ENCODE measurements around the gene HMBS.

Gene HMBS

DNA sequence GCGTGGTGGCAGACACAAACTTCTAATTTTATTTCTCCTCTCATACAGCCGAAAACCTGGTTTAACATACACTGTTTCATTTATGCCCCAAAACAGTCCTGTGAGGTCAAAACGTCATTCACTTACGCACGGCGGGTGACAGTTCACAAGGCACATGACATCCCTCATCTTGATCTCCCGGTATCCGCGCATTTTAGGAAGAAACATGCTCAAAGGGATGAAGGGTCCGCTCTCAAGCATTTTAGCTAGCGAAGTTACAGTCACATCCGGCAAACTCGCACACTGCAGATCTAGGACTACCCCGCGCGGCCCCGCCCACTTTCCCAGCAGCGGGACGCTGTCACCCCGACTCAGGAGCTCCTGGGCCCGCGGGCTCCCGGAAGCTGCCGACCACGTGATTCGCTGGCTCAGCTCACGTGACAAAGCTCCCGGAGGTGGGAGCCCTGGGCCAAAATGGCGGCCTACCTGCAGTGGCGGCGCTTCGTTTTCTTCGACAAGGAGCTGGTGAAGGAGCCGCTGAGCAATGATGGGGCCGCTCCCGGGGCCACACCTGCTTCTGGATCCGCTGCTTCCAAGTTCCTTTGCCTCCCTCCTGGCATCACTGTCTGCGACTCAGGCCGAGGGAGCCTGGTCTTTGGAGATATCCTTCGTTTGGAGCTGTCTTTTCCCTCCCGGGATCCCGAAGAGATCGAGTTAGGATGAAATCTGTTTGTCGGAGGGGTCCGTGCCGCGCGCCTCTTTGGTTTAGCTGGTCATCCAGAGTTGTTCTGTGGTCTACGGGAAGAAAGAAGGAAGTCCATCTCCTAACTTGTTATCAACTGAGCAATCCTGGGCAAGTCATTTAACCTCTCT, 17.1 kb upstream of the HMBS start, which contains the start of gene VPS11:
TSS of gene VPS11 (plus strand) at position 448 of the 852 bp plus-strand sequence. CDS start at position 454, 6 bp downstream.
- peak; percentile 18 to 98 (median 92) for DNase-seq

DNA sequence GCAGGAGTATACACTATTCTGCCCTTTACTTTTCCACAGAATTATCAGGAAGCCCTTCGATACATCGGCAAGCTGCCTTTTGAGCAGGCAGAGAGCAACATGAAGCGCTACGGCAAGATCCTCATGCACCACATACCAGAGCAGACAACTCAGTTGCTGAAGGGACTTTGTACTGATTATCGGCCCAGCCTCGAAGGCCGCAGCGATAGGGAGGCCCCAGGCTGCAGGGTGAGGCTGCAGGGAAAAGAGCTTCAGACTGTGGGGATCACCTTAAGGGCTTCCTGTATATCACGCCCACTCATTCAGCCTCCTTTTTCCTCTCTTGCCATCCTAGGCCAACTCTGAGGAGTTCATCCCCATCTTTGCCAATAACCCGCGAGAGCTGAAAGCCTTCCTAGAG, 6.8 kb upstream of the HMBS start:
- no peak for DNase-seq

- no peak for DNase-seq
Measured at GRCh38 chr11:119078675-119079420, 5.8 kb upstream of the HMBS start.

DNA sequence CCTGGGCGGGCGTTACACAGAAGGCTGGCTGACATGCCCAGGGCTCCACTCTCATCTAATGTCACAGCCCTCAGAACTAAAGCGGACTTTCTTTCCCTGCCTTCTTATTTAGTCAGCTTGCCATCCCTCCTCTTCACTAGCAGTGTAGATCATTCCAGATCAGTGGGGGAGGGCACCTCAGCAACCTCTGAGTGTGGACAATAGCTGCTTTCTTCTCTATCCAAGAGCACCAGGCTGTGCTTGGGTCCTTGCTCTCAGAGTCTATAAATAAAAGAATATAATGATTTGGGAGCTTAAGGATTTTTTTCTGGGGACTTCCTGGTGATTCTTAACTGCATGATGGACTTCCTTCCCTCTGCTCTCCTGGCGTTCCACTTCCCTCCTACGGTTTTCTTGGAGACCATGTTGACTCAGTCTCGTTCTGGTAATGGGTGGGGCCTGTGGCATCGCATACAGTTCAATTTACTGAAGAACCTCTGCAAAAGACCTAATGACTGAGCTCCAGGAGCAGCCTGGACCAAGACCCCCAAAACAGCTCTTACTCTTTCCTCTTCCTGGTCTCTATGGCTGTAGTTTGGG, 2.9 kb upstream of the HMBS start:
- peak in 40 of 56 donors; percentile 7 to 73 (median 49) for DNase-seq

GRCh38 chr11:119085437-119085847, 761 bp downstream of the HMBS start:
- peak in 2 of 56 donors; percentile 37 to 54 for DNase-seq

DNA sequence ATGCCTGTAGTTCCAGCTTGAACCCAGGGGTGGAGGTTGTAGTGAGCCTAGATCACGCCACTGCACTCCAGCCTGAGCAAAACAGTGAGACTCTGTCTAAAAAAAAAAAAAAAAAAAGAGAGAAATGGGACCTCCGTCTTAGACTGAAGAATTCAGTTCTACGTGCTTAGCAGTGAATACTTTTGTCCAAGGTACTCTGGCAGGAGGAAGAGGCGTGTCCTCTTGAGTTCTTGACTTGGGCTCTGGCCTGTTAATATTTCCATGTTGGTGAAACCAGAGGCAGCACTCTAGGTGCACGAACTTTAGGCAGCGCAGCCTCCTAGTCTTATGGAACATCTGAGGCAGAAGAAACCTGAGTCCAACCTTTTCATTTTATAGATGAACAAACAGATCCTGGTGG, 2.4 kb downstream of the HMBS start:
- DNase-seq = no peak

DNA sequence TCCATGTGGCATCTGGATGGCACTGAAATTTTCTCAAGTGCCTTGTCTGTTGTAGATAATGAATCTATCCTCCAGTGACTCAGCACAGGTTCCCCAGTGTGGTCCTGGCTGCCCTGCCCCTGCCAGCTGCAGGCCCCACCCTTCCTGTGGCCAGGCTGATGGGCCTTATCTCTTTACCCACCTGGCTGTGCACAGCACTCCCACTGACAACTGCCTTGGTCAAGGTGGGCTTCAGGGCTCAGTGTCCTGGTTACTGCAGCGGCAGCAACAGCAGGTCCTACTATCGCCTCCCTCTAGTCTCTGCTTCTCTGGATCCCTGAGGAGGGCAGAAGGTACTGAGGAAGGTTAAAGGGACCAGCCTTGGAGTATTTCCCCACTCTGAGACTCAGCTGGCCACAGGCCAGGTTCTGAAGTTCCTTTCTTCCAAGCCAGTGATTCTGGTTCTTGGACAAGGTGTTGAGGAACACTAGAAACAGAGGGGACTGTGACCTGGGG, 3.1 kb downstream of the HMBS start:
- no peak for DNase-seq

DNA sequence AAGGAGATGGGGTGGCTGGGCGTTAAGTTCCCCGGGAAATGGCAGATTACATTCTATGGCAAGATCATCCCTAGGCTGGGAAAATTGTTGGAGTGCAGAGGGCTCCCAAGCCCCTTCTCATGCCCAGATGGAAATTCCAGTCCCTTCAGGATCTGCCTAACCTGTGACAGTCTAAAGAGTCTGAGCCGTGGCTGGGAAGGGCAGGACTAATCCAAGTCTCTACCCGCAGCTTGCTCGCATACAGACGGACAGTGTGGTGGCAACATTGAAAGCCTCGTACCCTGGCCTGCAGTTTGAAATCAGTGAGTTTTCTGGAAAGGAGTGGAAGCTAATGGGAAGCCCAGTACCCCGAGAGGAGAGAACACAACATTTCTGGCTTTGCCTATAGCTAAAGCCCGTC, 3.7 kb downstream of the HMBS start:
- DNase-seq = no peak

DNA sequence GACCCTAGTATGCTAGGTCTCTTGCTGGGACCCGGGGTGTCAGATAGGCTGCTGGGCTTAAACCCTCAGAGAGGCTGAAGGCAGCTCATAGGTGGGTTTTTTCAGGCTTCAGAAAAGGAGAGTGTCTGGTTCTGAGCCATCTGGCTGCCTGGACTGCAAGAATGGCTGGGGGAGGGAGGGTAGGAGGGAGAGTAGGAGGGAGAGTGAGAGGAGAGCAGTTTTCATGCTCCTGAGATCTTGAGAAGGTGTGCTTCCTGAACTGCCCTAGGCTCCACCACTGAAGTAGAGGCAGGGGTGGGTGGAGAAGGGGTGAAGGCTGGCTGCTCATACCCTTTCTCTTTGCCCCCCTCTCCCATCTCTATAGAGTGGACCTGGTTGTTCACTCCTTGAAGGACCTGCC, 4.6 kb downstream of the HMBS start:
- no peak for DNase-seq

GRCh38 chr11:119091178-119091577, 6.5 kb downstream of the HMBS start:
- DNase-seq = no peak

DNA sequence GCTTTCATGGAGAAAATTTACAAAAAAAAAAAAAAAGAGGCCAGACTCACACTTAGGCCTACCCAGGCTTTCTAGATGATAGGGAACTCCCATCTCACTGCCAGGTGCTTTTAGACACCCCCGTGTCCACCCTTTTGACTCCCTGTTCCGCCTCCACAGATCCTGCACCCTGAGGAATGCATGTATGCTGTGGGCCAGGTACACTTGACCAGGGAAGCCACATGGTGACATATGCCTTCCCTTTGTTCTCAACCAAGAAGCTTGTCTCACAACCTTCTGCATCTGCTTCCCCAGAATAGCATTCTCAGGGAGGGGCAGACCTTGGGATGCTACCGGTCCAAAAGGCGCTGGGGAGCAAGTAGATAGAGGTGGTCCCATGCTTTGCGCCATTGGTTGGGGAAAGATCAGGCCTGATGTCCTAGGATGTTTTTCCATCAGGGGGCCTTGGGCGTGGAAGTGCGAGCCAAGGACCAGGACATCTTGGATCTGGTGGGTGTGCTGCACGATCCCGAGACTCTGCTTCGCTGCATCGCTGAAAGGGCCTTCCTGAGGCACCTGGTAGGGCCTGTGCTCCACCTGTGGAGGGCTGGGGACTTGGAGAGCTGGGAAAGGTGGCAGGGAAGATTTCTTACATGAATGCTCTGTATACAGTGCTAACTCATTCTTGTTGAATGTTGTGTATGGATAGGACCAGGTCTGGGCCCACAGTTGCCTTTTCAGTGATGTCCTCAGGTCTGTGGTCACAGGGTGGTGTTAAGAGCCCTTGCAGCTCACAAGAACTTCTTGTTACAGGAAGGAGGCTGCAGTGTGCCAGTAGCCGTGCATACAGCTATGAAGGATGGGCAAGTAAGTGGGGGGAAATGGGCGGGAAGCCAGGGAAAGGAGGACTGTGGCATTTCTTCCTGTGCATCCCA, 7.5 kb downstream of the HMBS start:
- DNase-seq = no peak

- DNase-seq = peak in 2 of 56 donors; percentile 7 to 10
Measured at GRCh38 chr11:119092880-119093842, 8.5 kb downstream of the HMBS start.

DNA sequence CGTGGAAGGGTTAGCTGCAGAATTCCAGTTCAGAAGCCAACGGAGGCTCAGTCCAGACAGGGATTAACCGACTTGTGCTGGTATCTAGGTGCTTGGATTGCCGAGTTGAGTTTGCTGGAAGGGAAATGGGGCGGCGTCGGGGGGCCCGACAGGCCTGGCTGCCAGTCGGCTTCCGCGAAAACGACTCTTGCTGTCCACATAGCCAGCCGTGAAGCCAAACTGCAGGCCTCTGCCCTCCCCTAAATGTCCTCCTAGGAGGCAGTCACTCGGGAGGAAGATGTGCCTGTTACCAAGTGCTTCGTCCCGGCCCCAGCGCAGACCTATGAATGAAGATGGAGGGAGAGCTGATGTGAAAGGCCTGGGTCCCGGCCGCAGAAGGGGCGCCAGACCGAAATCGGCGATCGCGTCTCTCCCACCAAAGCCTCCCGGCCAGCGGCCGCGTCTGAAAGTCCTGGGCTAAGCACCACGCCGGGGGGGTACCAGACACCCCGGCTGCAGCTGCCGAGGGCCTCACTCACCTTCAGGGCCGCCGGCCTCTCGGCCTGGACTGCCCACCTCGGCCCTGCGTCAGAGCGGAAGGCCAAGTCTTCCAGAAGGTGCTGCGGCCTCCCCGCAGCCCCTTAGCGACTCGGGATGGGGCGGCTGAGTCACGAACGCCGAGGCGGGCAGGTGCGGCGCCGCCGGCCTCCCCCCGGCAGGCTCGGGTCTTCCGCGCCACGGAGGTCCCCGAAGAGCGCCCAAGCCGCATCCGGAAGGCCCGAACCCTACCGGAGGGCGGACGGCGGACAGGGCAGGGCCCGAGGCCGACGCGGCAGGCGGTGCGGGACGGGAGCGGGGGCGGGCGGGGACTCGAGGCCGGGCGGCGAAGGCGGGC, 9.5 kb downstream of the HMBS start:
- peak in 16 of 56 donors; percentile 18 to 77 (median 43) for DNase-seq

GRCh38 chr11:119094816-119095065, 10.1 kb downstream of the HMBS start:
- DNase-seq = peak in 30 of 56 donors; percentile 33 to 88 (median 77)

GRCh38 chr11:119095066-119095880, 10.6 kb downstream of the HMBS start:
- DNase-seq = peak; percentile 89 to 100 (median 99)

- DNase-seq = no peak
Measured at GRCh38 chr11:119099711-119100110, 15.0 kb downstream of the HMBS start.

DNA sequence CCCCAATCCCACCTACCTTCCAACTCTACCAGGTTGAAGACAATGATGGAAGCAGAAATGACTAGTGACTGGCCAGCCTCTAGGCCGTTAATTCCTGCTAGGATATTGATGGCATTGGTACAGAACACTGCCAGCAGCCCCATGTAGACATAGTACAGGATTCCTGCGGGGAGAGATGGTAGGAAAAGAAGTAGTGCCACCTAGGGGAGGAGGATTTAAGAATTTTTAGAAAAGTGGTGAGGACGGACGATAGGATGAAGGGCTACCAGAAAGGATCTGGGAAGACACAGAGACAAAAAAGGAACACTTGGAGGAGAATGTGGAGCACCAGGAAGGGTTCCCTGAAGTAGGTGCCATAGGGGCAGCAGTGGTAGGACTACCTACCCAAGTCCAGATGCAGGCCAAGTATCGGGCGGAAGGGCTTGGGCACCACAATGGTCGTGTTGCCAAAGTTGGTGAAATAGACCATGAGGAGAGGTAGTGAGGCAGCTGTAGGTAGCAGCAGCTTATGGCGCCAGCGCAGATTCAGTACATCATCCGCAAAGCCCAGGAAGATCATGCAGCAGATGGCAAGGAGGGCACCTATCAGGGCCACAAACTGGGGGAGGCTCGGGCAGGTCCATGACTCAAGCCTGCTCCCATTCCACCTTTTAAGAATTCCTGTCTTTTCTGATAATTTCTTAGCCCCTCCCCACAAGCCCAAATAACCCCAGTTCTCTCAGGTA, 15.7 kb downstream of the HMBS start:
- peak in 2 of 56 donors; percentile 3 to 22 for DNase-seq
